Progenitor cell of endocrine pancreas (in vitro differentiated cells): ENCODE measurements around the gene CERS4. TPM values are rescaled to one million over a fixed set of nuclear protein-coding genes. Genes with fewer than 3 reads are reported as not detected.

Experiments used
- DNase-seq: peaks from one replicate; pipeline ENCODE4 v3.0.0; 2021; ENCODE audit warnings: low spot score; ENCODE audit not compliant: unreplicated experiment
- H3K27ac Mint-ChIP-seq: 2 replicates; pipeline ENCODE4 v1.8.0; 2021; ENCODE audit warnings: mild to moderate bottlenecking, moderate library complexity, mixed read lengths
- H3K27me3 Mint-ChIP-seq: 2 replicates; pipeline ENCODE4 v1.8.0; 2021; ENCODE audit warnings: mixed read lengths
- H3K36me3 Mint-ChIP-seq: 2 replicates; pipeline ENCODE4 v1.8.0; 2022; ENCODE audit warnings: mixed read lengths; ENCODE audit not compliant: insufficient read depth
- H3K4me1 Mint-ChIP-seq: 2 replicates; pipeline ENCODE4 v1.8.0; 2021; ENCODE audit warnings: low read depth, mixed read lengths
- H3K4me3 Mint-ChIP-seq: 2 replicates; pipeline ENCODE4 v1.8.0; 2021; ENCODE audit warnings: low read depth, mild to moderate bottlenecking, moderate library complexity, mixed read lengths
- H3K9me3 Mint-ChIP-seq: 2 replicates; pipeline ENCODE4 v1.8.0; 2021; ENCODE audit warnings: low read depth, mixed read lengths
- CTCF ChIP-seq: fragments of 200-600 bp; sonication (generic); IDR thresholded peaks from one replicate; pipeline ENCODE4 v1.5.0; 2021; ENCODE audit warnings: antibody characterized with exemption, mild to moderate bottlenecking; ENCODE audit not compliant: unreplicated experiment
- total RNA-seq: library from RNA; stranded (reverse); gene quantifications from 2 replicates; pipeline ENCODE4 v1.2.1, GENCODE V29; 2021

The CERS4 gene
- total RNA-seq, 1 donor from 2014 or later: 78.4 TPM

- no peak for TF ChIP-seq CTCF
- Mint-ChIP-seq H3K36me3 (peaks cover 19% of the 10 kb centered on the region), H3K9me3 (peaks cover 10% of the 10 kb centered on the region)
Observed at GRCh38 chr19:8248348-8249328, 39.5 kb downstream of the CERS4 start.

GRCh38 chr19:8250596-8250995 lies 41.4 kb downstream of the CERS4 start:
- peaks cover 15% of the 10 kb centered on the region for H3K36me3 Mint-ChIP-seq
- H3K27me3 Mint-ChIP-seq: no peaks in the 10 kb centered on the region
- peaks cover 10% of the 10 kb centered on the region for H3K9me3 Mint-ChIP-seq
- no peak for TF ChIP-seq CTCF
- H3K4me1 Mint-ChIP-seq: peaks cover 8% of the 10 kb centered on the region
- no peak for DNase-seq
- no peak overlapping the region for H3K4me3 Mint-ChIP-seq
- no peak overlapping the region for H3K27ac Mint-ChIP-seq

More at GRCh38 chr19:8248348-8249328, 39.5 kb downstream of the CERS4 start:
- no peak for DNase-seq
- Mint-ChIP-seq H3K27ac (no peak overlapping the region), H3K27me3 (no peaks in the 10 kb centered on the region), H3K4me3 (no peak overlapping the region), H3K4me1 (peaks cover 10% of the 10 kb centered on the region)

- no peak for TF ChIP-seq CTCF
- Mint-ChIP-seq H3K36me3 (peaks cover 19% of the 10 kb centered on the region), H3K4me1 (peaks cover 5% of the 10 kb centered on the region), H3K4me3 (no peak overlapping the region), H3K27ac (peak overlapping the region; percentile 74), H3K9me3 (peaks cover 10% of the 10 kb centered on the region), H3K27me3 (no peaks in the 10 kb centered on the region)
- DNase-seq: no peak
Observed at GRCh38 chr19:8251025-8251472, 41.9 kb downstream of the CERS4 start.

GRCh38 chr19:8252922-8253589 lies 43.9 kb downstream of the CERS4 start:
- no peaks in the 10 kb centered on the region for H3K27me3 Mint-ChIP-seq
- no peaks in the 10 kb centered on the region for H3K4me1 Mint-ChIP-seq
- peaks cover 20% of the 10 kb centered on the region for H3K36me3 Mint-ChIP-seq
- DNase-seq: peak; percentile 90
- peaks cover 8% of the 10 kb centered on the region for H3K9me3 Mint-ChIP-seq
- H3K4me3 Mint-ChIP-seq: no peak overlapping the region
- peak; percentile 96 for TF ChIP-seq CTCF
- H3K27ac Mint-ChIP-seq: no peak overlapping the region

GRCh38 chr19:8253678-8254077 lies 44.5 kb downstream of the CERS4 start:
- no peak overlapping the region for H3K4me3 Mint-ChIP-seq
- no peaks in the 10 kb centered on the region for H3K4me1 Mint-ChIP-seq
- H3K27me3 Mint-ChIP-seq: no peaks in the 10 kb centered on the region
- peaks cover 3% of the 10 kb centered on the region for H3K9me3 Mint-ChIP-seq
- H3K27ac Mint-ChIP-seq: no peak overlapping the region
- peaks cover 18% of the 10 kb centered on the region for H3K36me3 Mint-ChIP-seq
- no peak for DNase-seq
- no peak for TF ChIP-seq CTCF
